GM19025 (cell line): ENCODE data around the gene USB1.
"Not testable (repeated sequence)": the region's sequence is repeated elsewhere in the genome, so short reads cannot be mapped to it uniquely, and the experiment has no call there.

ENCODE experiments used
- ATAC-seq: cut with Tn5 transposase; IDR thresholded peaks from one replicate; pipeline ENCODE4 v1.9.1; 2021; ENCODE audit warnings: mild to moderate bottlenecking, low read depth, moderate library complexity; ENCODE audit not compliant: unreplicated experiment

USB1 gene

GRCh38 chr16:57993897-57994296, 7.3 kb upstream of the USB1 start:
- ATAC-seq = no peak

- no peak for ATAC-seq
Measured at GRCh38 chr16:57994361-57994760, 6.8 kb upstream of the USB1 start.

GRCh38 chr16:57994778-57995177, 6.4 kb upstream of the USB1 start:
- ATAC-seq = no peak

- ATAC-seq = no peak
Measured at GRCh38 chr16:57995721-57996405, 5.3 kb upstream of the USB1 start.

- no peak for ATAC-seq
Measured at GRCh38 chr16:57996406-57997175, 4.6 kb upstream of the USB1 start.

- ATAC-seq = no peak
Measured at GRCh38 chr16:57997176-57997527, 4.1 kb upstream of the USB1 start.

DNA sequence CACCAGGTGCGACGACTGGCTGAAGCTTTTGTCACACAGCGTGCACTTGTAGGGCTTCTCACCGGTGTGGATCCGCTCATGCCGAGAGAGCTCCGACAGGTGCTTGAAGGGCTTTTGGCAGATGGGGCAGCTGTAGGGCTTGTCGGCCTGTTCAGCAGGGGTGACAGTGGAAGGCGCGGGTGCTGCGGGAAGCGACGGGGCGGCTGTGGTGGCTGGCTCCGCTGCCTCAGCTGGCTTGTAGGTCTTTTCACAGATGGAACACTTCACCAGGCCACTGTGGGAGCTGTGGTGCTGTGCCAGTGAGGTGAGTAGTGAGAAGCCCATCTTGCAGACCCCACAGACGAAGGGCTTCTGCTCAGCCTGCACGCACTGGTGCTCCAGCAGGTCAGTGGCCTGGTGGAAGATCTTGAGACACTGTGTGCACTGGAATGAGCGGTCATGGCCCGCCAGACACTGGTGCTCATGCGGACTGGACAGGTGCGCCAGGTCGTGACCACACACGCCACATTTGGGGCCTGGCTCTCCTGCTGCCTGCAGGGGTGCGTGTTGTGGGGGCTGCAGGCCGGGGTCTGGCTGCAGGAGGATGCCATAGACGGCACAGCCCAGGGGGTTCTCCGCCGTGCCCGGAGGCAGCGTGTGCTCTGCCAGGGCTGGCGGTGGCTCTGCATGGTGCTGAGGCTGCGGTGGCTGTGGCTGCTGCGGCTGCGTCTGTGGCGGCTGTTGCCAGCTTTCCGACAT, 3.5 kb upstream of the USB1 start:
- ATAC-seq = no peak

- no peak for ATAC-seq
Measured at GRCh38 chr16:57998486-57998885, 2.7 kb upstream of the USB1 start.

- no peak for ATAC-seq
Measured at GRCh38 chr16:57998992-57999365, 2.2 kb upstream of the USB1 start.

- ATAC-seq = no peak
Measured at GRCh38 chr16:57999366-57999970, 1.7 kb upstream of the USB1 start.

GRCh38 chr16:57999971-58000705, 1.1 kb upstream of the USB1 start, which contains the start of gene ZNF319:
ZNF319 (minus strand) TSS chr16:58000672; CDS start chr16:57998265, 2,407 bp downstream.
- peak; percentile 23 for ATAC-seq

DNA sequence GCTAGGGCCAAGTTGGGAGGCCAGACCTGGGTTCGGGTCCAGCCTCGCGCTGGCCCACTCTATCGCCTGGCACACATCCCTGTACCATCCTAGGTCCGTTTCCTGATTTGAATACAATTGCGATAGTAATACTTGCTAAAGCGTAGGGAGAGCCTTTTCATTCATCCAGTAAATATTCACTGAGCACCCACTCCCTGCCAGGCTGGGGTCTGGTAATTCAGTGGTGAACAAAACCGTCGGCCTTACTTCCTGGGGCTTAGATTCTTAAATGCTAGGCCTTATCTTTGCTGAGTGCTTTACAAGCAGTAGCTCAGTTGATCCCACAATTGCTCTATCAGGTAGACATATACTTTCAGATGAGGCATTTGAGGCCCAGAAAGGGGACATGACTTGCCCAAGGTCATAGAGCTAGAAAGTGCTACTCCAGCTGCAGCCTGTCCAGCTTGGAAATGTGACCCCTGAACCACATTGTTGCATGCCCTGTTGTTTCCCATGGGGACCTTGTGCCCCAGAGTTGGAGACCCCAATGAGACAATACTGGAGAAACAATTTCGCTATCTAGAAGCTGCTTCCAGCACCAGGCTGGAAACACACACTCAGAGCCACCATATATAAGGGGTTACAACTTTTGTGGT, 691 bp downstream of the USB1 start:
- no peak for ATAC-seq

- no peak for ATAC-seq
Measured at GRCh38 chr16:58002416-58002800, 1.2 kb downstream of the USB1 start.

GRCh38 chr16:58002936-58003335, 1.7 kb downstream of the USB1 start:
- no peak for ATAC-seq

GRCh38 chr16:58004736-58005135, 3.5 kb downstream of the USB1 start:
- ATAC-seq = not testable (repeated sequence)

DNA sequence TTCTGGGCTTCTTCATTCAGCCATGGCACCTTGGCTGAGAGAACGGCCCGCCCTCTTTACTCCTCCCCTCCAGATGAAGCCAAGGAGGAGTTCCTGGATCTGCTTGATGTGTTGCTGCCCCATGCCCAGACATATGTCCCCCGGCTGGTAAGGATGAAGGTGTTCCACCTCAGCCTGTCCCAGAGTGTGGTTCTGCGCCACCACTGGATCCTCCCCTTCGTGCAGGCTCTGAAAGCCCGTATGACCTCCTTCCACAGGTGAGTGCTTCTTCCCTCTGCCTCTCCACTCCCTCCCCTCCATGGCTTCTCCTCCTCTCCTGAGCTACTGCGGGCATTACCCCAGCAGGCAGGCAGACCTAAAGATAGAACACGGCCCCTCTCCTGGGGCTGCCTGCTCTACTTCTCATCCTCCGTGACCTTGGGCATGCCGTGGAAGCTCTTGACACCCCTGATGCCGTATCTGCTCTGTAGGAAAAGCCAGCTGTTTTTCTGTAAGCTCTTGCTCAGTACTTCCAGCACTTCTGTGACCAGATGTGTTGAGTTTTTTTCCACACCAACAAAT, 8.7 kb downstream of the USB1 start:
- ATAC-seq = no peak

DNA sequence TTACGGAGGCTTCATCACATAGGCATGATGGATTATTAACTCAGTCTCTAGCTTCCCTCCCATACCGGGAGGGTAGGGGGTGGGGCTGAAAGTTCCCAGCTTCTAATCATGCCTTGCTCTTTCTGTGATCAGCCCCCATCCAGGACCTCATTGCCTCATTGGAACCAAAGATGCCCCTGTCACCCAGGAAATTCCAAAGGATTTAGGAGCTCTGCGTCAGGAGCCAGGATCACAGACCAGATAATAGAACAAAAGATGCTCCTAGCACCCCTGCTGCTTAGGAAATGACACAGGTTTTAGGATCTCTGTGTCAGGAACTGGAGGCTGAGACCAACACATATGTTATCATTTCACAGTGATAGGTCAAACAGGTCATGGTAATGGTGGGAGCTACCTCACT, 9.7 kb downstream of the USB1 start:
- no peak for ATAC-seq

DNA sequence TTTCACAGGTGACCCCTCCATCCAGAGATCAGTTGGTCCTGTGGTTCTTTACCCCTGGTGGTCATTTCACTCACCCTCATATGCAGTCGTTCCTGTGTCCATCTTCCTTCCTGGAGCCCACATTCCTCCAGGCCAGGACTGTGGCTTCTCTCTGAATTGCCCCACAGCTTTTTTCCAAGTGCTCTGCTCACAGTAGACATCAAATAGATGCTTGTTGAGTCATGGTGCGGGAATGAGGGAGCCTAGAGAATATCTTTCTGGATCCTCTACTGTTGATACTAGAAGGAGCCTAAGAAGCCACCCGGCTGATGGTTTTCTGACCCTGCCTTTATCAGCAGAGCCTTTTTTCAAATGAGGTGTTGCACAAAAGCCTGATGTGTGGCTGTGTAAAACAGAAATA, 10.4 kb downstream of the USB1 start:
- ATAC-seq = no peak

GRCh38 chr16:58012481-58012880, 11.3 kb downstream of the USB1 start:
- ATAC-seq = no peak
